Measurements from ENCODE around the gene NCOA6. TPM values are rescaled to one million over a fixed set of nuclear protein-coding genes. Genes with fewer than 3 reads are reported as not detected.
A peak's percentile ranks its signal among the peaks of the same experiment; 100 is the strongest.

The NCOA6 gene
- total RNA-seq, 1 experiment from 2014 or later, result 9.8 TPM

GRCh38 chr20:34703061-34703423 lies 122.4 kb downstream of the NCOA6 start:
- BruUV-seq (replicated peaks), result no TSS peak
- POLR2A ChIA-PET (ENCODE audit: unreplicated experiment), result no interaction called here
- no peaks in the 10 kb centered on the region for H3K79me2 ChIP-seq (ENCODE audit: low read length)

GRCh38 chr20:34701405-34702085 lies 123.9 kb downstream of the NCOA6 start:
- ChIA-PET CTCF (no interaction called here), POLR2A (ENCODE audit: unreplicated experiment) (interaction anchor here (0.5 kb wide), 1 partner anchor 81 kb away, joined by 9 read pairs; no protein-coding TSS in a partner anchor)
- peak; percentile 7; the same call in 1 of the 2 replicates for ATAC-seq
- no peaks in the 10 kb centered on the region for H3K9me3 ChIP-seq (ENCODE audit: low read length)
- no peak overlapping the region for H3K27ac ChIP-seq (ENCODE audit: low read length)
- H3K4me2 ChIP-seq (ENCODE audit: low read length), result no peak overlapping the region
- no peaks in the 10 kb centered on the region for H3K36me3 ChIP-seq (ENCODE audit: low read depth, low read length)
- TF ChIP-seq EZH2phosphoT487 (IDR thresholded peaks at IDR 0.05; ENCODE audit: borderline replicate concordance, low read length) (no peak), EZH2 (IDR thresholded peaks at IDR 0.05; ENCODE audit: low read length, unreplicated experiment) (no peak)
- TF ChIP-seq, protein P1, sequence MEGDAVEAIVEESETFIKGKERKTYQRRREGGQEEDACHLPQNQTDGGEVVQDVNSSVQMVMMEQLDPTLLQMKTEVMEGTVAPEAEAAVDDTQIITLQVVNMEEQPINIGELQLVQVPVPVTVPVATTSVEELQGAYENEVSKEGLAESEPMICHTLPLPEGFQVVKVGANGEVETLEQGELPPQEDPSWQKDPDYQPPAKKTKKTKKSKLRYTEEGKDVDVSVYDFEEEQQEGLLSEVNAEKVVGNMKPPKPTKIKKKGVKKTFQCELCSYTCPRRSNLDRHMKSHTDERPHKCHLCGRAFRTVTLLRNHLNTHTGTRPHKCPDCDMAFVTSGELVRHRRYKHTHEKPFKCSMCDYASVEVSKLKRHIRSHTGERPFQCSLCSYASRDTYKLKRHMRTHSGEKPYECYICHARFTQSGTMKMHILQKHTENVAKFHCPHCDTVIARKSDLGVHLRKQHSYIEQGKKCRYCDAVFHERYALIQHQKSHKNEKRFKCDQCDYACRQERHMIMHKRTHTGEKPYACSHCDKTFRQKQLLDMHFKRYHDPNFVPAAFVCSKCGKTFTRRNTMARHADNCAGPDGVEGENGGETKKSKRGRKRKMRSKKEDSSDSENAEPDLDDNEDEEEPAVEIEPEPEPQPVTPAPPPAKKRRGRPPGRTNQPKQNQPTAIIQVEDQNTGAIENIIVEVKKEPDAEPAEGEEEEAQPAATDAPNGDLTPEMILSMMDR (conservative IDR thresholded peaks at IDR 0.05; ENCODE audit: low read depth, low read length), result no peak
- intact Hi-C loops (cut with micrococcal nuclease), result no loop called here
- peak; percentile 54 for DNase-seq
- H3K79me2 ChIP-seq (ENCODE audit: low read length), result no peaks in the 10 kb centered on the region
- H3K4me3 ChIP-seq (ENCODE audit: low read length), result no peak overlapping the region
- no peaks in the 10 kb centered on the region for H3F3A ChIP-seq (ENCODE audit: low read length, unreplicated experiment)
- H2AFZ ChIP-seq (ENCODE audit: low read length), result no peak overlapping the region
- peaks cover 20% of the 10 kb centered on the region for H3K4me1 ChIP-seq (ENCODE audit: insufficient read depth, low read length)
- H3K9me2 ChIP-seq (replicated peaks; ENCODE audit: low read length), result no peaks in the 10 kb centered on the region
- H3K9ac ChIP-seq (ENCODE audit: low read length), result no peak overlapping the region
- no peaks in the 10 kb centered on the region for H4K20me1 ChIP-seq (ENCODE audit: low read length)
- no peaks in the 10 kb centered on the region for H3K27me3 ChIP-seq (ENCODE audit: low read length)
- BruUV-seq (replicated peaks), result no TSS peak

More at GRCh38 chr20:34703061-34703423, 122.4 kb downstream of the NCOA6 start:
- Histone ChIP-seq H4K20me1 (ENCODE audit: low read length) (no peaks in the 10 kb centered on the region), H3K9me3 (ENCODE audit: low read length) (no peaks in the 10 kb centered on the region), H3F3A (ENCODE audit: low read length, unreplicated experiment) (no peaks in the 10 kb centered on the region), H3K4me2 (ENCODE audit: low read length) (peak overlapping the region; percentile 100), H3K4me3 (ENCODE audit: low read length) (peak overlapping the region; percentile 85), H2AFZ (ENCODE audit: low read length) (peak overlapping the region; percentile 97; the same call in 1 of the 2 replicates), H3K27ac (ENCODE audit: low read length) (no peak overlapping the region), H3K36me3 (ENCODE audit: low read depth, low read length) (no peaks in the 10 kb centered on the region), H3K9me2 (replicated peaks; ENCODE audit: low read length) (no peaks in the 10 kb centered on the region), H3K4me1 (ENCODE audit: insufficient read depth, low read length) (peaks cover 20% of the 10 kb centered on the region), H3K27me3 (ENCODE audit: low read length) (no peaks in the 10 kb centered on the region), H3K9ac (ENCODE audit: low read length) (no peak overlapping the region)
- ATAC-seq (no peak), DNase-seq (no peak)
- TF ChIP-seq, protein P1 (conservative IDR thresholded peaks at IDR 0.05; ENCODE audit: low read depth, low read length), result no peak
- TF ChIP-seq EZH2 (IDR thresholded peaks at IDR 0.05; ENCODE audit: low read length, unreplicated experiment), result no peak
- TF ChIP-seq EZH2phosphoT487 (IDR thresholded peaks at IDR 0.05; ENCODE audit: borderline replicate concordance, low read length), result no peak
- intact Hi-C loops (cut with micrococcal nuclease), result no loop called here
- CTCF ChIA-PET, result interaction anchor here (1.0 kb wide), 1 partner anchor 67 kb away, joined by 3 read pairs; no protein-coding TSS in a partner anchor

GRCh38 chr20:34693414-34693813 lies 132.0 kb downstream of the NCOA6 start:
- intact Hi-C loops (cut with micrococcal nuclease), result loop anchor here (5.0 kb wide), 1 partner anchor 66 kb away; no protein-coding TSS in a partner anchor
- Histone ChIP-seq H2AFZ (ENCODE audit: low read length) (no peak overlapping the region), H3K4me2 (ENCODE audit: low read length) (no peak overlapping the region), H3K79me2 (ENCODE audit: low read length) (no peaks in the 10 kb centered on the region), H3K9me3 (ENCODE audit: low read length) (no peaks in the 10 kb centered on the region), H3K27me3 (ENCODE audit: low read length) (no peaks in the 10 kb centered on the region), H3K27ac (ENCODE audit: low read length) (no peak overlapping the region), H3F3A (ENCODE audit: low read length, unreplicated experiment) (no peaks in the 10 kb centered on the region), H3K4me1 (ENCODE audit: insufficient read depth, low read length) (peaks cover 8% of the 10 kb centered on the region; the same call in 1 of the 2 replicates), H4K20me1 (ENCODE audit: low read length) (no peaks in the 10 kb centered on the region), H3K9me2 (replicated peaks; ENCODE audit: low read length) (no peaks in the 10 kb centered on the region), H3K36me3 (ENCODE audit: low read depth, low read length) (no peaks in the 10 kb centered on the region), H3K4me3 (ENCODE audit: low read length) (no peak overlapping the region), H3K9ac (ENCODE audit: low read length) (no peak overlapping the region)
- DNase-seq (no peak), ATAC-seq (no peak)
- ChIA-PET POLR2A (ENCODE audit: unreplicated experiment) (no interaction called here), CTCF (interaction anchor here (0.6 kb wide), 1 partner anchor 76 kb away, joined by 3 read pairs; no protein-coding TSS in a partner anchor)
- BruUV-seq (replicated peaks), result no TSS peak
- TF ChIP-seq, protein P1 (conservative IDR thresholded peaks at IDR 0.05; ENCODE audit: low read depth, low read length), result no peak
- TF ChIP-seq EZH2phosphoT487 (IDR thresholded peaks at IDR 0.05; ENCODE audit: borderline replicate concordance, low read length) (no peak), EZH2 (IDR thresholded peaks at IDR 0.05; ENCODE audit: low read length, unreplicated experiment) (no peak)

All from PC-3 (cell line).